Astrocyte (in vitro differentiated cells and primary cell): ENCODE measurements around the gene RANBP10. TPM values are rescaled to one million over a fixed set of nuclear protein-coding genes. Genes with fewer than 3 reads are reported as not detected.

ENCODE experiments used
- DNase-seq: peaks from one replicate; pipeline ENCODE4 v3.0.0-alpha.2; 2010; ENCODE audit warnings: low read depth
- FAIRE-seq: peaks from 2 replicates; lab custom pipeline; 2011; peaks lifted over from hg19 to GRCh38; lab: Jason Lieb, UNC
- H2AFZ ChIP-seq: 2 replicates; pipeline ENCODE4 v1.6.0; 2012; ENCODE audit warnings: low read depth, low read length, inconsistent platforms
- H3K27ac ChIP-seq: 2 replicates; pipeline ENCODE4 v1.5.1; 2011; ENCODE audit warnings: low read depth, low read length, inconsistent platforms
- H3K27me3 ChIP-seq: 2 replicates; pipeline ENCODE4 v1.6.0; 2011; ENCODE audit warnings: low read length, inconsistent platforms; ENCODE audit not compliant: insufficient read depth
- H3K36me3 ChIP-seq: 2 replicates; pipeline ENCODE4 v1.5.1; 2011; ENCODE audit warnings: low read length, inconsistent platforms; ENCODE audit not compliant: insufficient read depth
- H3K4me1 ChIP-seq: 2 replicates; pipeline ENCODE4 v1.5.1; 2011; ENCODE audit warnings: low read length, inconsistent platforms; ENCODE audit not compliant: insufficient read depth
- H3K4me2 ChIP-seq: 2 replicates; pipeline ENCODE4 v1.6.0; 2012; ENCODE audit warnings: low read length, inconsistent platforms
- H3K4me3 ChIP-seq: 2 replicates; pipeline ENCODE4 v1.5.1; 2011; ENCODE audit warnings: low read depth, mild to moderate bottlenecking, low read length, inconsistent platforms; ENCODE audit not compliant: insufficient read depth
- H3K79me2 ChIP-seq: 2 replicates; pipeline ENCODE4 v1.6.0; 2012; ENCODE audit warnings: mild to moderate bottlenecking, low read length, inconsistent platforms; ENCODE audit not compliant: insufficient read depth
- H3K9ac ChIP-seq: 2 replicates; pipeline ENCODE4 v1.6.0; 2012; ENCODE audit warnings: mild to moderate bottlenecking, low read length, inconsistent platforms
- H3K9me3 ChIP-seq: 2 replicates; pipeline ENCODE4 v1.5.1; 2012; ENCODE audit warnings: low read depth, mild to moderate bottlenecking, low read length, inconsistent platforms; ENCODE audit not compliant: insufficient read depth
- H4K20me1 ChIP-seq: 2 replicates; pipeline ENCODE4 v1.6.0; 2012; ENCODE audit warnings: low read length, inconsistent platforms; ENCODE audit not compliant: insufficient read depth
- H3K27ac Mint-ChIP-seq: one replicate; pipeline ENCODE4 v1.8.0; 2021; ENCODE audit warnings: mild to moderate bottlenecking, mixed read lengths; ENCODE audit not compliant: unreplicated experiment
- H3K27me3 Mint-ChIP-seq: one replicate; pipeline ENCODE4 v1.8.0; 2021; ENCODE audit warnings: low read depth, mixed read lengths; ENCODE audit not compliant: unreplicated experiment
- H3K36me3 Mint-ChIP-seq: one replicate; pipeline ENCODE4 v1.8.0; 2021; ENCODE audit warnings: low read depth, mixed read lengths; ENCODE audit not compliant: unreplicated experiment
- H3K4me1 Mint-ChIP-seq: one replicate; pipeline ENCODE4 v1.8.0; 2021; ENCODE audit warnings: low read depth, mixed read lengths; ENCODE audit not compliant: unreplicated experiment
- H3K4me3 Mint-ChIP-seq: one replicate; pipeline ENCODE4 v1.8.0; 2021; ENCODE audit warnings: mild to moderate bottlenecking, moderate library complexity, mixed read lengths; ENCODE audit not compliant: unreplicated experiment
- H3K9me3 Mint-ChIP-seq: one replicate; pipeline ENCODE4 v1.8.0; 2021; ENCODE audit warnings: mild to moderate bottlenecking, mixed read lengths; ENCODE audit not compliant: unreplicated experiment
- CTCF ChIP-seq: IDR thresholded peaks from 2 replicates; pipeline ENCODE4 v1.5.1; 2011; ENCODE audit warnings: low read depth, mild to moderate bottlenecking, inconsistent platforms, low read length, moderate library complexity; ENCODE audit not compliant: insufficient read depth
- EZH2 ChIP-seq: IDR thresholded peaks from 2 replicates; pipeline ENCODE4 v1.6.1; 2012; ENCODE audit warnings: mild to moderate bottlenecking, low read length, inconsistent platforms; ENCODE audit not compliant: insufficient read depth
- total RNA-seq: library from RNA; stranded (reverse); gene quantifications from 2 replicates; pipeline ENCODE4 v1.2.1, GENCODE V29; 2021

Gene RANBP10
- total RNA-seq, 1 donor from 2014 or later: 14.2 TPM

GRCh38 chr16:67674851-67675578, 131.3 kb downstream of the RANBP10 start:
- H3K79me2 ChIP-seq: no peaks in the 10 kb centered on the region
- no peaks in the 10 kb centered on the region for H3K36me3 ChIP-seq
- H2AFZ ChIP-seq: no peak overlapping the region
- no peak overlapping the region for H3K4me3 ChIP-seq
- Mint-ChIP-seq H3K4me3 (no peak overlapping the region), H3K9me3 (no peaks in the 10 kb centered on the region), H3K27ac (no peak overlapping the region), H3K27me3 (no peaks in the 10 kb centered on the region), H3K4me1 (no peaks in the 10 kb centered on the region), H3K36me3 (peaks cover 9% of the 10 kb centered on the region)
- no peak for TF ChIP-seq EZH2
- TF ChIP-seq CTCF: no peak
- H4K20me1 ChIP-seq: peaks cover 7% of the 10 kb centered on the region
- H3K27me3 ChIP-seq: no peaks in the 10 kb centered on the region
- H3K4me1 ChIP-seq: peaks cover 7% of the 10 kb centered on the region
- no peak overlapping the region for H3K27ac ChIP-seq
- H3K9me3 ChIP-seq: no peaks in the 10 kb centered on the region
- FAIRE-seq (no peak), DNase-seq (no peak)
- no peak overlapping the region for H3K9ac ChIP-seq
- no peak overlapping the region for H3K4me2 ChIP-seq

GRCh38 chr16:67673712-67674580, 132.4 kb downstream of the RANBP10 start:
- peaks cover 9% of the 10 kb centered on the region for H3K36me3 Mint-ChIP-seq

More at GRCh38 chr16:67673712-67674580, 132.4 kb downstream of the RANBP10 start:
- H3K4me3 ChIP-seq: no peak overlapping the region
- no peaks in the 10 kb centered on the region for H3K9me3 Mint-ChIP-seq
- H3K36me3 ChIP-seq: no peaks in the 10 kb centered on the region
- H4K20me1 ChIP-seq: peaks cover 7% of the 10 kb centered on the region
- no peak overlapping the region for H3K4me3 Mint-ChIP-seq
- no peak for TF ChIP-seq CTCF
- H3K4me1 ChIP-seq: peaks cover 7% of the 10 kb centered on the region
- H3K27me3 Mint-ChIP-seq: no peaks in the 10 kb centered on the region
- no peak for DNase-seq
- H3K4me2 ChIP-seq: no peak overlapping the region
- H3K79me2 ChIP-seq: no peaks in the 10 kb centered on the region
- H3K27ac Mint-ChIP-seq: peak overlapping the region; percentile 58
- no peak overlapping the region for H3K27ac ChIP-seq
- no peak overlapping the region for H3K9ac ChIP-seq
- no peak overlapping the region for H2AFZ ChIP-seq
- H3K27me3 ChIP-seq: no peaks in the 10 kb centered on the region
- FAIRE-seq: no peak
- no peaks in the 10 kb centered on the region for H3K9me3 ChIP-seq
- H3K4me1 Mint-ChIP-seq: no peaks in the 10 kb centered on the region

Other genes starting within 250 kb of the RANBP10 start
- gene CTCF, start 244.0 kb downstream of the RANBP10 start, total RNA-seq: 25.5 and 26.8 TPM in 2 replicates
- 2.0 TPM in 2 replicates for gene CARMIL2, start 161.4 kb downstream of the RANBP10 start, total RNA-seq
- gene ACD, start 146.3 kb downstream of the RANBP10 start, total RNA-seq: 11.8 and 13.5 TPM in 2 replicates
- gene PARD6A, start 145.6 kb downstream of the RANBP10 start, total RNA-seq: 1.2 and 1.4 TPM in 2 replicates
- gene ENKD1, start 139.8 kb downstream of the RANBP10 start, total RNA-seq: 6.0 and 8.5 TPM in 2 replicates
- gene C16orf86, start 139.7 kb downstream of the RANBP10 start, total RNA-seq: 0.32 and 1.6 TPM in 2 replicates
- gene GFOD2, start 87.2 kb downstream of the RANBP10 start, total RNA-seq: 31.3 and 32.4 TPM in 2 replicates
- 1.3 and 1.5 TPM in 2 replicates for gene TSNAXIP1, start 329 bp upstream of the RANBP10 start, total RNA-seq
- 16.5 and 18.1 TPM in 2 replicates for gene THAP11, start 35.8 kb upstream of the RANBP10 start, total RNA-seq
- gene NUTF2, start 40.4 kb upstream of the RANBP10 start, total RNA-seq: 214 and 224 TPM in 2 replicates
- gene CENPT, start 41.1 kb upstream of the RANBP10 start, total RNA-seq: 67.3 and 79.3 TPM in 2 replicates
- gene EDC4, start 66.5 kb upstream of the RANBP10 start, total RNA-seq: 61.5 and 64.8 TPM in 2 replicates
- 0.82 and 0.91 TPM in 2 replicates for gene NRN1L, start 78.3 kb upstream of the RANBP10 start, total RNA-seq
- gene PSKH1, start 86.7 kb upstream of the RANBP10 start, total RNA-seq: 27.3 and 29.7 TPM in 2 replicates
- gene CTRL, start 125.3 kb upstream of the RANBP10 start, total RNA-seq: 1.1 and 1.2 TPM in 2 replicates
- 35.8 and 38.8 TPM in 2 replicates for gene PSMB10, start 130.3 kb upstream of the RANBP10 start, total RNA-seq
- 33.7 and 37.9 TPM in 2 replicates for gene LCAT, start 137.6 kb upstream of the RANBP10 start, total RNA-seq
- 114 and 118 TPM in 2 replicates for gene SLC12A4, start 162.1 kb upstream of the RANBP10 start, total RNA-seq
- not detected in 2 replicates for gene DPEP3, start 173.9 kb upstream of the RANBP10 start, total RNA-seq
- not detected in 2 replicates for gene DPEP2, start 192.9 kb upstream of the RANBP10 start, total RNA-seq
- gene DPEP2NB, start 209.4 kb upstream of the RANBP10 start, total RNA-seq: not detected in 2 replicates
- 5.5 and 6.2 TPM in 2 replicates for gene DDX28, start 216.7 kb upstream of the RANBP10 start, total RNA-seq
- gene DUS2, start 216.7 kb upstream of the RANBP10 start, total RNA-seq: 14.0 and 14.9 TPM in 2 replicates